SK-N-SH treated with all-trans-retinoic acid at 6 μM for 48 hours (cell line): ENCODE measurements around the gene BEX3.
"Not testable (repeated sequence)": the region's sequence is repeated elsewhere in the genome, so short reads cannot be mapped to it uniquely, and the experiment has no call there.

Experiments
- ATAC-seq: fragments of 200-7000 bp; cut with Tn5 transposase; 3 replicates; pipeline ENCODE4 v1.9.1; 2020; ENCODE audit warnings: mild to moderate bottlenecking, moderate library complexity
- ARNTL ChIP-seq: fragments of 450-650 bp; formaldehyde crosslinking; IDR thresholded peaks from 2 replicates; pipeline ENCODE4 v1.5.0; 2020; ENCODE audit warnings: low read depth, mild to moderate bottlenecking, moderate library complexity, borderline replicate concordance
- CSDC2 ChIP-seq: fragments of 250-450 bp; sonication (Bioruptor Pico); IDR thresholded peaks from 2 replicates; pipeline ENCODE4 v1.5.0; 2020; ENCODE audit warnings: mild to moderate bottlenecking, moderate library complexity
- ESRRG ChIP-seq: fragments of 250-450 bp; sonication (Bioruptor Pico); IDR thresholded peaks from 2 replicates; pipeline ENCODE4 v1.6.1; 2021; ENCODE audit warnings: mild to moderate bottlenecking
- GLIS3 ChIP-seq: fragments of 250-450 bp; sonication (Bioruptor Pico); IDR thresholded peaks from 2 replicates; pipeline ENCODE4 v1.5.0; 2020; ENCODE audit warnings: mild to moderate bottlenecking, moderate library complexity
- ISL1 ChIP-seq: fragments of 250-450 bp; sonication (Bioruptor Pico); IDR thresholded peaks from 2 replicates; pipeline ENCODE4 v2.1.2; 2022; ENCODE audit warnings: mild to moderate bottlenecking, moderate library complexity
- OSR1 ChIP-seq: fragments of 250-450 bp; sonication (Bioruptor Pico); IDR thresholded peaks from 2 replicates; pipeline ENCODE4 v1.8.0; 2022; ENCODE audit warnings: moderate library complexity, mild to moderate bottlenecking, inconsistent platforms
- RARB ChIP-seq: fragments of 250-450 bp; sonication (Bioruptor Pico); IDR thresholded peaks from 2 replicates; pipeline ENCODE4 v1.8.0; 2021; ENCODE audit warnings: mild to moderate bottlenecking, moderate library complexity
- SNAI2 ChIP-seq: fragments of 250-450 bp; sonication (Bioruptor Pico); IDR thresholded peaks from 2 replicates; pipeline ENCODE4 v1.5.0; 2020; ENCODE audit warnings: mild to moderate bottlenecking, moderate library complexity
- TCF4 ChIP-seq: fragments of 250-450 bp; sonication (Bioruptor Pico); IDR thresholded peaks from 2 replicates; pipeline ENCODE4 v1.8.0; 2021; ENCODE audit warnings: mild to moderate bottlenecking, moderate library complexity, borderline replicate concordance
- ZC3H10 ChIP-seq: fragments of 250-450 bp; sonication (Bioruptor Pico); IDR thresholded peaks from 2 replicates; pipeline ENCODE4 v1.5.1; 2021; ENCODE audit warnings: mild to moderate bottlenecking, moderate library complexity
- ZFP3 ChIP-seq: fragments of 250-450 bp; sonication (Bioruptor Pico); IDR thresholded peaks from 2 replicates; pipeline ENCODE4 v1.5.0; 2020; ENCODE audit warnings: mild to moderate bottlenecking, moderate library complexity
- ZFP30 ChIP-seq: fragments of 450-650 bp; formaldehyde crosslinking; IDR thresholded peaks from 2 replicates; pipeline ENCODE4 v1.5.0; 2022; ENCODE audit warnings: mild to moderate bottlenecking, moderate library complexity
- ZNF565 ChIP-seq: fragments of 450-650 bp; formaldehyde crosslinking; conservative IDR thresholded peaks from 2 replicates; pipeline ENCODE4 v1.5.0; 2020; ENCODE audit warnings: low read depth, mild to moderate bottlenecking, moderate library complexity
- ZNF70 ChIP-seq: fragments of 450-650 bp; formaldehyde crosslinking; IDR thresholded peaks from 2 replicates; pipeline ENCODE4 v1.5.0; 2020; ENCODE audit warnings: mild to moderate bottlenecking, moderate library complexity
- ZNF8 ChIP-seq: fragments of 450-650 bp; formaldehyde crosslinking; IDR thresholded peaks from 2 replicates; pipeline ENCODE4 v1.5.0; 2020; ENCODE audit warnings: mild to moderate bottlenecking, moderate library complexity
- TF ChIP-seq, protein P1 (sequence below): fragments of 250-450 bp; sonication (Bioruptor Pico); IDR thresholded peaks from 2 replicates; pipeline ENCODE4 v1.8.0; 2020; ENCODE audit warnings: mild to moderate bottlenecking, moderate library complexity, borderline replicate concordance
- TF ChIP-seq, protein P2 (sequence below): fragments of 250-450 bp; sonication (Bioruptor Pico); IDR thresholded peaks from 2 replicates; pipeline ENCODE4 v1.5.1; 2021; ENCODE audit warnings: mild to moderate bottlenecking, moderate library complexity
- TF ChIP-seq, protein P3 (sequence below): fragments of 250-450 bp; sonication (Bioruptor Pico); IDR thresholded peaks from 2 replicates; pipeline ENCODE4 v1.5.0; 2020; ENCODE audit warnings: mild to moderate bottlenecking, moderate library complexity
- TF ChIP-seq, protein P4 (sequence below): fragments of 250-450 bp; sonication (Bioruptor Pico); IDR thresholded peaks from 2 replicates; pipeline ENCODE4 v1.8.0; 2021; ENCODE audit warnings: low read depth, mild to moderate bottlenecking, moderate library complexity, borderline replicate concordance
- TF ChIP-seq, protein P5 (sequence below): fragments of 250-450 bp; sonication (Bioruptor Pico); IDR thresholded peaks from 2 replicates; pipeline ENCODE4 v1.5.1; 2020; ENCODE audit warnings: low read depth, mild to moderate bottlenecking, moderate library complexity

The BEX3 gene

DNA sequence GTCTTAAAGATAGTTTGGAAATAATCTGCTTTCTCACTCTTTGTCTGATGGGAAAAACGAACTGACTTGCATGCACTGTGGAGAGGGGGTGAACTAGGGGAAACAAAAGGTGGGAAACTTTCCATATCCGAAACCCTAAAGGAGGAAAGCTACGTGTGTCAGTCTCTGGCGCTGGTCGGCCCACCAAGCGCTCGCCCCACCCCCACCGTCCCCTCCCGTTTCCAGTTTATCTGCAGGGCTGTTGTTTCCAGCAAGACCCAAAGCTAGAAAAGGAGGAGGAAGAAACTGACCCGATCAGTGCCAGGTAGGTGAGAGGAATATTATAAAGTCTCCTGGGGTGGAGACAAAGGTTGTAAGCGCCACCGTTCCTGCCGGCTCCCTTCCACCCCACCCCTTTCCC lies 19.5 kb upstream of the BEX3 start (continued):
- TF ChIP-seq ZNF70 (CRISPR knock-in tag) (no peak), TCF4 (CRISPR knock-in tag) (no peak)
- TF ChIP-seq, protein P1, sequence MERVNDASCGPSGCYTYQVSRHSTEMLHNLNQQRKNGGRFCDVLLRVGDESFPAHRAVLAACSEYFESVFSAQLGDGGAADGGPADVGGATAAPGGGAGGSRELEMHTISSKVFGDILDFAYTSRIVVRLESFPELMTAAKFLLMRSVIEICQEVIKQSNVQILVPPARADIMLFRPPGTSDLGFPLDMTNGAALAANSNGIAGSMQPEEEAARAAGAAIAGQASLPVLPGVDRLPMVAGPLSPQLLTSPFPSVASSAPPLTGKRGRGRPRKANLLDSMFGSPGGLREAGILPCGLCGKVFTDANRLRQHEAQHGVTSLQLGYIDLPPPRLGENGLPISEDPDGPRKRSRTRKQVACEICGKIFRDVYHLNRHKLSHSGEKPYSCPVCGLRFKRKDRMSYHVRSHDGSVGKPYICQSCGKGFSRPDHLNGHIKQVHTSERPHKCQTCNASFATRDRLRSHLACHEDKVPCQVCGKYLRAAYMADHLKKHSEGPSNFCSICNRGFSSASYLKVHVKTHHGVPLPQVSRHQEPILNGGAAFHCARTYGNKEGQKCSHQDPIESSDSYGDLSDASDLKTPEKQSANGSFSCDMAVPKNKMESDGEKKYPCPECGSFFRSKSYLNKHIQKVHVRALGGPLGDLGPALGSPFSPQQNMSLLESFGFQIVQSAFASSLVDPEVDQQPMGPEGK (CRISPR knock-in tag): no peak

DNA sequence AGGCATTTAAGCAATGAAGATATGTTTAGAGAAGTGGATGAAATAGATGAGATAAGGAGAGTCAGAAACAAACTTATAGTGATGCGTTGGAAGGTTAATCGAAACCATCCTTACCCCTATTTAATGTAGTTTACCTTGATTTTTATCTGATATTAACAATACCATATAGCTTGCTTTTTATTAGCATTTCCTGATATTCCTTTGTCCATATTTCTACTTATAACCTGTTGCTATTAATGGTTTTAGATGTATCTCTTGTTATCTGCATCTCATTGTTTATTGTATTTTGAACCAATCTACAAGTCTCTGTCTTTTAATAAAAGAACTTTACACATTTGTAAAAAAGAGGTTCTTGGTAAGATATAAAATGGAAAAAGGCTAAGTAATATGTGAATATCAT lies 18.5 kb upstream of the BEX3 start:
- no peak for ATAC-seq
- TF ChIP-seq, protein P2, sequence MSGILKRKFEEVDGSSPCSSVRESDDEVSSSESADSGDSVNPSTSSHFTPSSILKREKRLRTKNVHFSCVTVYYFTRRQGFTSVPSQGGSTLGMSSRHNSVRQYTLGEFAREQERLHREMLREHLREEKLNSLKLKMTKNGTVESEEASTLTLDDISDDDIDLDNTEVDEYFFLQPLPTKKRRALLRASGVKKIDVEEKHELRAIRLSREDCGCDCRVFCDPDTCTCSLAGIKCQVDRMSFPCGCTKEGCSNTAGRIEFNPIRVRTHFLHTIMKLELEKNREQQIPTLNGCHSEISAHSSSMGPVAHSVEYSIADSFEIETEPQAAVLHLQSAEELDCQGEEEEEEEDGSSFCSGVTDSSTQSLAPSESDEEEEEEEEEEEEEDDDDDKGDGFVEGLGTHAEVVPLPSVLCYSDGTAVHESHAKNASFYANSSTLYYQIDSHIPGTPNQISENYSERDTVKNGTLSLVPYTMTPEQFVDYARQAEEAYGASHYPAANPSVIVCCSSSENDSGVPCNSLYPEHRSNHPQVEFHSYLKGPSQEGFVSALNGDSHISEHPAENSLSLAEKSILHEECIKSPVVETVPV (CRISPR knock-in tag): no peak
- TF ChIP-seq ISL1 (CRISPR knock-in tag) (no peak), ZNF70 (CRISPR knock-in tag) (no peak), ZC3H10 (CRISPR knock-in tag) (no peak), ESRRG (CRISPR knock-in tag) (no peak), ZNF565 (CRISPR knock-in tag) (no peak), ZNF8 (CRISPR knock-in tag) (no peak), TCF4 (CRISPR knock-in tag) (no peak), SNAI2 (CRISPR knock-in tag) (no peak), GLIS3 (CRISPR knock-in tag) (no peak), RARB (CRISPR knock-in tag) (no peak)
- TF ChIP-seq, all 23 proteins: peak for 0

DNA sequence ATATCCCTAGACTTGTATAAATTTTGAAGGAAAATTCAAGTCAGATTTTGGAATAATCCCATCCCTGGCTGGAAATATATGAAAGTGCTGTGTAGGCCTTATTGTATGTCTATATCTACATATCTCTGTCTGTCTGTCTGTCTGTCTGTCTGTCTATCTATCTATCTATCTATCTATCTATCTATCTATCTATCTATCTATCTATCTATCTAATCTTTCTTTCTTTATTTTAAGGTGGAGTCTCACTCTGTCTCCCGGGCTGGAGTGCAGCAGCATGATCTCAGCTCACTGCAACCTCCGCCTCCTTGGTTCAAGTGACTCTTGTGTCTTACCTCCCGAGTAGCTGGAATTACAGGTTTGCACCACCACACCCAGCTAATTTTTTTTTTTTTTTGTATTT lies 16.7 kb upstream of the BEX3 start:
- ATAC-seq: not testable (repeated sequence)

DNA sequence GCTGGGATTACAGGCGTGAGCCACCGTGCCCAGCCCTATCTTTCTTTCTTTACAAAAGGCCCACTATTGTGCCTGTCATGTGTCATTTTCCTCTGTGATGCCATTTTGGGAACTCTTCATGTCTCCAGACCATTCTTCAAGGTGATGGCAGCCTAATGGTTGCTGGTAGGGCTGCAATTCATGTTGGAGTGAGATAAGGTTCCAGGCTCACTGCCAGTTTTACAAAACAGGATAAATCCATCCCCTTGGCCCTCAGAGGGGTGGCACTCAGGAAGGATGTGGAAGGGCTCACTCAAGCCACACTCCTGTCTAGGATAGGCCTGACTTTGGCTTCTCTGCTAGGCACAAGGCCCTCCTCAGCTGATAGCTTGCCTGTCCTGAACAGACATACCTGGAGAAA lies 16.2 kb upstream of the BEX3 start:
- TF ChIP-seq, protein P3, sequence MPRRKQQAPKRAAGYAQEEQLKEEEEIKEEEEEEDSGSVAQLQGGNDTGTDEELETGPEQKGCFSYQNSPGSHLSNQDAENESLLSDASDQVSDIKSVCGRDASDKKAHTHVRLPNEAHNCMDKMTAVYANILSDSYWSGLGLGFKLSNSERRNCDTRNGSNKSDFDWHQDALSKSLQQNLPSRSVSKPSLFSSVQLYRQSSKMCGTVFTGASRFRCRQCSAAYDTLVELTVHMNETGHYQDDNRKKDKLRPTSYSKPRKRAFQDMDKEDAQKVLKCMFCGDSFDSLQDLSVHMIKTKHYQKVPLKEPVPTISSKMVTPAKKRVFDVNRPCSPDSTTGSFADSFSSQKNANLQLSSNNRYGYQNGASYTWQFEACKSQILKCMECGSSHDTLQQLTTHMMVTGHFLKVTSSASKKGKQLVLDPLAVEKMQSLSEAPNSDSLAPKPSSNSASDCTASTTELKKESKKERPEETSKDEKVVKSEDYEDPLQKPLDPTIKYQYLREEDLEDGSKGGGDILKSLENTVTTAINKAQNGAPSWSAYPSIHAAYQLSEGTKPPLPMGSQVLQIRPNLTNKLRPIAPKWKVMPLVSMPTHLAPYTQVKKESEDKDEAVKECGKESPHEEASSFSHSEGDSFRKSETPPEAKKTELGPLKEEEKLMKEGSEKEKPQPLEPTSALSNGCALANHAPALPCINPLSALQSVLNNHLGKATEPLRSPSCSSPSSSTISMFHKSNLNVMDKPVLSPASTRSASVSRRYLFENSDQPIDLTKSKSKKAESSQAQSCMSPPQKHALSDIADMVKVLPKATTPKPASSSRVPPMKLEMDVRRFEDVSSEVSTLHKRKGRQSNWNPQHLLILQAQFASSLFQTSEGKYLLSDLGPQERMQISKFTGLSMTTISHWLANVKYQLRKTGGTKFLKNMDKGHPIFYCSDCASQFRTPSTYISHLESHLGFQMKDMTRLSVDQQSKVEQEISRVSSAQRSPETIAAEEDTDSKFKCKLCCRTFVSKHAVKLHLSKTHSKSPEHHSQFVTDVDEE: no peak
- TF ChIP-seq, protein P2 (CRISPR knock-in tag): no peak
- no peak for TF ChIP-seq ZNF565 (CRISPR knock-in tag)
- TF ChIP-seq, protein P4, sequence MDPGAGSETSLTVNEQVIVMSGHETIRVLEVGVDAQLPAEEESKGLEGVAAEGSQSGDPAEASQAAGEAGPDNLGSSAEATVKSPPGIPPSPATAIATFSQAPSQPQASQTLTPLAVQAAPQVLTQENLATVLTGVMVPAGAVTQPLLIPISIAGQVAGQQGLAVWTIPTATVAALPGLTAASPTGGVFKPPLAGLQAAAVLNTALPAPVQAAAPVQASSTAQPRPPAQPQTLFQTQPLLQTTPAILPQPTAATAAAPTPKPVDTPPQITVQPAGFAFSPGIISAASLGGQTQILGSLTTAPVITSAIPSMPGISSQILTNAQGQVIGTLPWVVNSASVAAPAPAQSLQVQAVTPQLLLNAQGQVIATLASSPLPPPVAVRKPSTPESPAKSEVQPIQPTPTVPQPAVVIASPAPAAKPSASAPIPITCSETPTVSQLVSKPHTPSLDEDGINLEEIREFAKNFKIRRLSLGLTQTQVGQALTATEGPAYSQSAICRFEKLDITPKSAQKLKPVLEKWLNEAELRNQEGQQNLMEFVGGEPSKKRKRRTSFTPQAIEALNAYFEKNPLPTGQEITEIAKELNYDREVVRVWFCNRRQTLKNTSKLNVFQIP: no peak
- TF ChIP-seq, protein P1 (CRISPR knock-in tag): no peak
- no peak for TF ChIP-seq ESRRG (CRISPR knock-in tag)
- TF ChIP-seq TCF4 (CRISPR knock-in tag): no peak
- no peak for TF ChIP-seq RARB (CRISPR knock-in tag)
- no peak for TF ChIP-seq GLIS3 (CRISPR knock-in tag)
- TF ChIP-seq, protein P5, sequence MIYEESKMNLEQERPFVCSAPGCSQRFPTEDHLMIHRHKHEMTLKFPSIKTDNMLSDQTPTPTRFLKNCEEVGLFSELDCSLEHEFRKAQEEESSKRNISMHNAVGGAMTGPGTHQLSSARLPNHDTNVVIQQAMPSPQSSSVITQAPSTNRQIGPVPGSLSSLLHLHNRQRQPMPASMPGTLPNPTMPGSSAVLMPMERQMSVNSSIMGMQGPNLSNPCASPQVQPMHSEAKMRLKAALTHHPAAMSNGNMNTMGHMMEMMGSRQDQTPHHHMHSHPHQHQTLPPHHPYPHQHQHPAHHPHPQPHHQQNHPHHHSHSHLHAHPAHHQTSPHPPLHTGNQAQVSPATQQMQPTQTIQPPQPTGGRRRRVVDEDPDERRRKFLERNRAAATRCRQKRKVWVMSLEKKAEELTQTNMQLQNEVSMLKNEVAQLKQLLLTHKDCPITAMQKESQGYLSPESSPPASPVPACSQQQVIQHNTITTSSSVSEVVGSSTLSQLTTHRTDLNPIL (CRISPR knock-in tag): no peak
- no peak for TF ChIP-seq ZFP3 (CRISPR knock-in tag)
- no peak for TF ChIP-seq ISL1 (CRISPR knock-in tag)
- no peak for TF ChIP-seq ARNTL
- no peak for TF ChIP-seq ZFP30 (CRISPR knock-in tag)
- no peak for TF ChIP-seq ZNF8 (CRISPR knock-in tag)
- no peak for TF ChIP-seq OSR1 (CRISPR knock-in tag)
- TF ChIP-seq ZC3H10 (CRISPR knock-in tag): no peak
- TF ChIP-seq CSDC2: no peak
- ATAC-seq: peak; percentile 12; the same call in 1 of the 3 replicates
